GM18505 (cell line): ENCODE measurements around the gene FAM83F.

Experiments
- ATAC-seq: cut with Tn5 transposase; IDR thresholded peaks from one replicate; pipeline ENCODE4 v1.9.1; 2021; ENCODE audit not compliant: unreplicated experiment
- POLR2A ChIP-seq: IDR thresholded peaks from 4 replicates; pipeline ENCODE4 v1.6.1; 2011; ENCODE audit warnings: borderline replicate concordance; ENCODE audit not compliant: insufficient read depth, insufficient read length; ENCODE audit errors: extremely low read depth

The FAM83F gene

DNA sequence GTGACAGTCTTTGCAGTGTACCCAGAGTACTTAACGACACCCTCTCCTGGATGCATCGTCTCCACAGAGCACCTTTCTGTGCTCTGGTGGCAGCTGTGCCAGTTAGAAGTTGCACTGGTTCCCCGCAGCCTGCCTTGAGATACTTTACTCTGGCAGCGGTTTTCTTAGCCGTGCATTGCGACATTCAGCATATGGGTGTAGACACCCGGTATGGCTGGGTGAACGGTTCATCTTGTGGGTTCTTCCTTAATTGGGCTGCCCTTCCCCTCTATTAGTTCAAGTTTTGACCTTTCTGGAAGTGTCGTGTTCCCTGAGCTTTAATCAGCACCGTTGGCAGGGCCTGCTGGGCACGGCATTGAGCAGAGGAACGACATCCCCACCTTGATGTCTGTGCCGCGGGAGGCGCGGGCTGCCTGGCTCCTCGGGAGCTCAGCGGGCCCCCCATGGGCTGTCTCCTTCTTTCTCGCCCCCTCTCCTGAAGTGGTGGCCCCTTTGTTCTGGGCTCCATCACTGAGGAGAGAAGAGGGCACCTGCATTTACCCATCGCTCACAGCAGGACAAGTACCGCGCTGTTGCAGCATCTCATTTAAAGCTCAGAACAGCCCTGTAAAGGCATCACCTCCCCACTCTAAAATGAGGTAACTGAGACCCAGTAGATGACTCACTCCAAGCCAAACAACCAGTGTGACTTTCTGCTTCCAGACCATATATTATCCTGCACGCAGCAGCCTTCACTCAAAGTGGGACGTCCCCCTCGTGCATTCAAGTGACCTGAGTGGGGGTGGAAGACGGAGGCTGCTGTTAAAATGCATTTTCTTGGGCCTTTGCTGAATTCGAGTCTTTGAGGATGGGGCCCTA is 13.3 kb downstream of the FAM83F start:
- no peak for TF ChIP-seq POLR2A
- ATAC-seq = no peak

DNA sequence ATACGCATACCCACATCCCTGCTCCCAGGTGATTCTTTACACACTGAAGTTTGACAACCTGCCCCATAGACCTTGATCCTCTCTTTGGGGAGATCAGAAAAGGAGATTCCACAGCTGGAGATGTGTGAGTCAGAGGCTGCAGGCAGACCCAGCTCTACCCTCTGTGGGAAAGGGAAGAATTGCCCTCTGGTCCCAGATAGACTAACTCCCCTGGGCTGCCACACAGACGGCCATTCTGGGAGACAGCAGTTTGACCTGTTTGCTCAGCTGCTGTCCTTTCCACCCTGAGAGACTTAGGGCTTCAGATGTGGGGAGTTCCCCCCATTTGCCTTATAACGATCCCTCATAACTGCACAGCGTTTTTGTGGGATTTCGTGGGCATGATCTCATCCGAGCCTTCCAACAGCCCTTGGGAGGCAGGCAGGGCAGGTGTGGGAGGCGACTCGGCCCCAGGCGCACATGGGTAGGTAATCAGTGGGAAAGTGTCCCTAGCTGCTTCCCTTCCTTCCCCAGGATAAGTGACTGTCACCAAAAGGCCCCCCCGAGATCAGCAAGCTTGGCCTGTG is 14.1 kb downstream of the FAM83F start:
- TF ChIP-seq POLR2A = no peak
- ATAC-seq = no peak

- no peak for TF ChIP-seq POLR2A
- no peak for ATAC-seq
These were observed 14.6 kb downstream of the FAM83F start for GRCh38 chr22:40009292-40009774.

- TF ChIP-seq POLR2A = no peak
- ATAC-seq = no peak
These were observed 15.4 kb downstream of the FAM83F start for GRCh38 chr22:40009951-40010671.

DNA sequence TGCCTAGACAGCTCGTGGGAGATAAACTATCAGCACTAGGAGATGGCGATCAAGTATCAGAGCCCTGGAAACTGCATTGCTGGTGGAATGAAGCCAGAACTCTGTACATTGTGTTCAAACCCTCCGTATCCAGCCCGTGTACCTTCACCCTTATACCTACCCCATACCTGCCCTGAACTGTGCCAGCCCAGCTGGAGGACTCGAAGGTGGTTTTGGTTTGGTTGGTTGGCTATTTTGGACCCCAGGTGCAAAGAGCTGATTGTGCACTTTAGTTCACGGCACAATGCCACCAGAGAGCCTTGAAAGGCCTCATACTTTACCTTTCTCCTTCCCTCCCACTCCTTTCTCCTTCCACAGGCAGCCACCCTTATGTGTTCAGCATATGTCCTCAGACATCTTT is 16.0 kb downstream of the FAM83F start:
- no peak for TF ChIP-seq POLR2A
- ATAC-seq = no peak

DNA sequence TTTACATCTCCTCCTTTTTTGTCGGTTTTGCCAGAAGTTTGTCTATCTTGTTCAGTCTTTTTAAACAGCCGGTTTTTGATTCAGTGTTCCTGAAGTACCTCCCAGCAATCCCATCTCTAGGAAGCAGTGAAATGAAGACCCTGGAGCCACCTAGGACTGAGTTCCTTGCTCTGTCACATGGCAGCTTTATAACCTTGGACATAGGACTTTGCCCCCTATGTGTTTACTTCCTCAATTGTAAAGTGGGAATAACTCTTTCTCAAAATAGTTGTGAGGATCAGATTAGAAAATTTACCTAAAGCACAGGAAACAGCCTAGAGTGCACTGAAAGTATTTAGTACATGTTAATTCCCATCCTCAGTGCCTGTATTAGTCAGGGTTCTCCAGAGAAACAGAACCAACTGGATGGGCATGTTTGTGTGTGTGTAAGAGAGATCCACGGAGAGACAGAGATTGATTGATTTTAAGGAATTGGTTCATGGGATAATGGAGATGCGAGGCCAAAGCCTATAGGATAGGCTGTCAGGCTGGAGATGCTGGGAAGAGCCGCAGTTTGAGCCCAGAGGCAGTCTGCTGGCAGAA is 20.0 kb downstream of the FAM83F start:
- no peak for TF ChIP-seq POLR2A
- no peak for ATAC-seq

DNA sequence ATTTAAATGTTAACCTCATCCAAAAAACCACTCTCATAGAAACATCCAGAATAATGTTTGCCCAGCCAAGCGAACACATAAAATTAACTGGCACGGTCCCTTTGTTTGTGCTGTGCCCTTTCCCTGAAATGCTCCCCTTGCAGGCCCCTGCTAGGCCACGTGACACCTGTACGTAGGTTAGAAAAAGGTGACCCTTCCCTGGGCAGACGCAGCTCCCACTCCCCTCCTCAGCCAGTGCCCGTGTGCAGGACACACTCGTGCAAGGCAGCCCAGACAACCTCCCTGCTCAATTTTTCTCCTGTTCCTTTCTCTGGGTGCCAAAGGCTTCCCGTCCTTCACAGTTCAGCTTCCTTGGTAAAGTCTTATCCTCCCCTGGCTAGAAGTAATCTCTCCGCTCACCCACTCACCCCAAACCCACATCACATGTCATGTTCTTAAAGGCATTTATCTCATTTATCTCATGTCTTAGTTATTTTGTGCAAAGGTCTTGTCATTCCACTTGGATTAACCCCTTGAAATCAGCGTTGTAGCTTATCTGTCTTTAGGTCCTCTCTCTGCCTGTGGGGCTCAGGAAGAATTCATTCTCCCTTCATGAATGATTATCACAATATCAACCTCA is 20.7 kb downstream of the FAM83F start:
- ATAC-seq = no peak

DNA sequence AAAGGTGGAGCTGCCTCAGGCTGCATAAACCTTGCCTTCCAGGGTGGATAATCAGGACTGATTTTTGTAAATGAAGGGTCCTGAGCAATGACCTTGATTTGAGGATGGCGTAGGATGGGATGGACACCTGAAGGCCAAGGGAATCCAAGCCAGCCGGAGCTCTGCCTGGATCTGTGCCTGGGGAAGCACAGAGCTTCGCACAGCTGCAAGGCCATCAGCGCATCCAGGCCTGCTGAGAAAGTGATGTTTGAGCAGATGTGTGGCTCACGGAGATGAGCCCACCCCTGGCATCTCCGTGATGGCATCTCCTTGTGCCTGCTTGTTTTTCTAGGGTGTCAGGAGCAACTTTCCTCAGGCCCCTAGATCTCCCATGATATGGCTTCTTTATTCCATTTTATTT is 23.3 kb downstream of the FAM83F start:
- no peak for ATAC-seq
- no peak for TF ChIP-seq POLR2A

More for the DNA sequence above, 20.7 kb downstream of the FAM83F start:
- TF ChIP-seq POLR2A = no peak

DNA sequence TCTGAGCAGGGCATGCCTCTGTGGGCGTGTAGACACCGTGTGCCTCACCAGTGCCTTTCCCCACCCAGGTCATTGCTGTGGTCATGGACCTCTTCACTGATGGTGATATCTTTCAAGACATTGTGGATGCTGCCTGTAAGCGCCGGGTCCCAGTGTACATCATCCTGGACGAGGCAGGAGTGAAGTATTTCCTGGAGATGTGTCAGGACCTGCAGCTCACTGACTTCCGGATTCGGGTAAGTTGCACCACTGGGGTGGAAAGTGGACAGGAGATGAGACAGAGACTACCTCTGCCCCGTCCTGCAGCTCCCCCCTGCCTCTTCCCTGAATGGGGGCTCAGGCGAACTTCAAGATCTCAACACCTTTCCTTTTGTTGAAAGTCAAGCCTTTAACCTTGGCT is 24.3 kb downstream of the FAM83F start:
- ATAC-seq = no peak

GRCh38 chr22:40020956-40021355 is 26.2 kb downstream of the FAM83F start:
- ATAC-seq = no peak
- no peak for TF ChIP-seq POLR2A

More for the DNA sequence above, 24.3 kb downstream of the FAM83F start:
- no peak for TF ChIP-seq POLR2A

GRCh38 chr22:40021401-40022000 is 26.7 kb downstream of the FAM83F start:
- no peak for TF ChIP-seq POLR2A
- ATAC-seq = no peak

DNA sequence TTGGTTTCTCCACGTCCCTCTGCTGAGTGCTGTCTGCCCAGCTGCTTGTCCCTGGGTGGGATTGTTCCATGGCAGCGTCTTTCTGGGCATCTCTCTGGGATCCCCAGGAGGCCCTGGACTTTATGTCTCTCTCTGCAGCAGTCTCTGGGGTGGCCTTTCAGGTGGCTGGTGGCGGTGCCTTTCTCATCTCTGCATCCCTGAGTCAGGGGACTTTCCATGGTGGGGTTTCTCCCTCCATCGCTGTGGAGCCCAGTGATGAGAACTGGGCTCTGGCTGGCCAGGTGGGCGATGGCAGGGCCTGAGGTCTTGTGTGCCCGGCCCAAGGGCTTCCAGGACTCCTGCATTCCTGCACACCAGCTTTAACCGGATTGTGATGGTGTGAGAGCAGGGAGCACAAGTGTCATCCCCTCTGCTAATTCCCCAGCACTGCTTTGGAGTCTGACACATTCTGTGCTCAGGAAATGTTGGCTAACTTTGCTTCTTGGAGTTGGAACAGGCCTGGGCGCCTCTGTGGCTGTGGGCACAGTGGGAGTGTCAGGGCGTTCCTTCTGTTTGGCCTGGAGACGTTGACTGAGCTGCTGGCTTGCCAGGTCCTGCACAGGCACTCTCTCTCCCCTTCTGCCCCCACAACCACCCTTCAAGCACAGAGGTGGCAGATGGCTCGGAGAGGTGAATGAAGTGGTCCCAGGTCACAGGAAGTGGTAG is 27.9 kb downstream of the FAM83F start:
- TF ChIP-seq POLR2A = no peak
- ATAC-seq = no peak
